ENCODE data around the gene STON2. TPM values are rescaled to one million over a fixed set of nuclear protein-coding genes. Genes with fewer than 3 reads are reported as not detected.
A peak's percentile ranks its signal among the peaks of the same experiment; 100 is the strongest.

STON2 gene
- total RNA-seq, 2 experiments from 2014 or later = not detected

DNA sequence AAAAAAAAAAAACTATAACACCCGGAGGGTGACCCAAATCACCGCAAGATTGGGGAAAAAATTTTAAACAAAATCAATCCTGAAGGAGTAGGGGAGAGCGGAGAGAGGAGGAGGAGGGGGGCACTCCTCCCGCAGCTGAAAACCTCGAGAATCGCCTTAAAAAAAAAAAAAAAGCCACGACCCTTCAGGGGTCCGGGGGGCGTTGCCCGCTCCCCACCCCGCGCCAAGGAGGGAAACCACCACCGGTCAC is 179.6 kb downstream of the STON2 start:
- intact Hi-C loops (cut with DNase I, micrococcal nuclease) = loop anchor here (2.0 to 5.0 kb wide), 3 partner anchors 48 to 314 kb away; partner anchors contain the start of gene SEL1L (in 1 of the 2)
- TF ChIP-seq, protein P1, sequence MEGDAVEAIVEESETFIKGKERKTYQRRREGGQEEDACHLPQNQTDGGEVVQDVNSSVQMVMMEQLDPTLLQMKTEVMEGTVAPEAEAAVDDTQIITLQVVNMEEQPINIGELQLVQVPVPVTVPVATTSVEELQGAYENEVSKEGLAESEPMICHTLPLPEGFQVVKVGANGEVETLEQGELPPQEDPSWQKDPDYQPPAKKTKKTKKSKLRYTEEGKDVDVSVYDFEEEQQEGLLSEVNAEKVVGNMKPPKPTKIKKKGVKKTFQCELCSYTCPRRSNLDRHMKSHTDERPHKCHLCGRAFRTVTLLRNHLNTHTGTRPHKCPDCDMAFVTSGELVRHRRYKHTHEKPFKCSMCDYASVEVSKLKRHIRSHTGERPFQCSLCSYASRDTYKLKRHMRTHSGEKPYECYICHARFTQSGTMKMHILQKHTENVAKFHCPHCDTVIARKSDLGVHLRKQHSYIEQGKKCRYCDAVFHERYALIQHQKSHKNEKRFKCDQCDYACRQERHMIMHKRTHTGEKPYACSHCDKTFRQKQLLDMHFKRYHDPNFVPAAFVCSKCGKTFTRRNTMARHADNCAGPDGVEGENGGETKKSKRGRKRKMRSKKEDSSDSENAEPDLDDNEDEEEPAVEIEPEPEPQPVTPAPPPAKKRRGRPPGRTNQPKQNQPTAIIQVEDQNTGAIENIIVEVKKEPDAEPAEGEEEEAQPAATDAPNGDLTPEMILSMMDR (IDR thresholded peaks at IDR 0.05) = no peak
- ChIA-PET CTCF (interaction anchor here (1.0 to 1.2 kb wide), 2 partner anchors 44 to 49 kb away, joined by 3 read pairs; no protein-coding TSS in a partner anchor), POLR2A (interaction anchor here (0.6 to 2.2 kb wide), 16 partner anchors 19 to 313 kb away, joined by 3 to 42 read pairs (median 8); partner anchors contain the start of genes CEP128 and SEL1L)
- peaks cover 10% of the 10 kb centered on the region for H3K36me3 ChIP-seq (ENCODE audit: insufficient read depth, low read length)
- ATAC-seq (ENCODE audit: poor library complexity) (no peak), DNase-seq (no peak)
- Mint-ChIP-seq H3K4me3 (peak overlapping the region; percentile 99), H3K27ac (peak overlapping the region; percentile 99), H3K4me1 (ENCODE audit: low read depth) (peaks cover 48% of the 10 kb centered on the region), H3K36me3 (ENCODE audit: low read depth) (peaks cover 46% of the 10 kb centered on the region), H3K9me3 (no peaks in the 10 kb centered on the region), H3K27me3 (peaks cover 9% of the 10 kb centered on the region)
- peaks cover 17% of the 10 kb centered on the region for H3K4me1 ChIP-seq (ENCODE audit: insufficient read depth, low read length)
- H3K9me3 ChIP-seq (ENCODE audit: control insufficient read depth in 1 of 2, insufficient read depth in 1 of 2, low read length in 2 of 2) = no peaks in the 10 kb centered on the region
- peak overlapping the region; percentile 76 for H3K4me3 ChIP-seq (ENCODE audit: low read length)
- peak overlapping the region; percentile 83 to 97 for H3K27ac ChIP-seq (ENCODE audit: low read depth in 1 of 2, low read length in 2 of 2)
- H3K27me3 ChIP-seq (ENCODE audit: control insufficient read depth in 1 of 2, insufficient read depth in 2 of 2, low read length in 2 of 2) = no peaks in the 10 kb centered on the region

DNA sequence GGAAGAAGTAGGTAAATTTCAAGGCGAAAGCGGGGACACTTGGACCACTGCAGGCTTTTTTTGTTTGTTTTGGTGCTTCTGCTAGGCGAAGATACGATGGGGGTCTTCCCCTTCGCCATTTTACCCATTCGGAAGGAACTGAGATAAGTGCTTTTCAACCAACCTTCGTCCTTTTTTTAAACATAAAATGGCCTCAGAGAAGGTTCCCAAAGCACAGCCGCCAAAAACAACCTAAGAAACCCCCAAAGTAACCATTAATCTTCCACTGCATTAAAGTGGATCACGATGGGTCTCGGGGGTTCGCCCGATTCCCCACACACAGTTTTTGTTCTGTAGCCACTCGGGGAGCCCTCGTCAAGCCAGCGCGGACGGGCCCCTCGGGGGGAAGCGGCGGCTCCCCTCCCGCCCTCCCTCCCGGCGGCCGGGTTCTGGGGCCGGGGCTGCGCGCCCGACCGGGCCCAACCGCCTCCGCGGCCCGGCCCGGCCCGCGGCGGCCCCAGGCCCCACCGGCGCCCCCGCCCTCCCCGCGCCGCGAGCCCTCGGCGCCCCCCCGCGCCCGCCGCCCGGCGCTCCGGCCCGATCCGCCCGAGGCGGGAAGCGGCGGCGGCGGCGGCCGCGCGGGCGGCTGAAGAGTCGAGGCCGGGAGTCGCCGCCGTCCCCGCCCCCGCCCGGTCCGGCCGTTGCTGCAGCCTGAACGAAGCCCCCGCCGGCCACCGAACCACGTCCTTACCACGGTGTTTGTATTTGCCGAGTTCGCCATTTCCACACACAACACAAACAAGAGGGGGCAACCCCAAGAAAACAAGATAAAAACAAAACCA is 180.2 kb downstream of the STON2 start:
- ATAC-seq (ENCODE audit: poor library complexity) = peak; percentile 20
- H3K4me1 ChIP-seq (ENCODE audit: insufficient read depth, low read length) = peaks cover 17% of the 10 kb centered on the region
- no peaks in the 10 kb centered on the region for H3K9me3 ChIP-seq (ENCODE audit: control insufficient read depth in 1 of 2, insufficient read depth in 1 of 2, low read length in 2 of 2)
- H3K4me3 ChIP-seq (ENCODE audit: low read length) = peak overlapping the region; percentile 92
- Mint-ChIP-seq H3K4me1 (ENCODE audit: low read depth) (peaks cover 51% of the 10 kb centered on the region), H3K36me3 (ENCODE audit: low read depth) (peaks cover 51% of the 10 kb centered on the region), H3K4me3 (peak overlapping the region; percentile 100), H3K9me3 (no peaks in the 10 kb centered on the region), H3K27me3 (peaks cover 9% of the 10 kb centered on the region), H3K27ac (peak overlapping the region; percentile 99)
- no peaks in the 10 kb centered on the region for H3K27me3 ChIP-seq (ENCODE audit: control insufficient read depth in 1 of 2, insufficient read depth in 2 of 2, low read length in 2 of 2)
- ChIA-PET POLR2A (interaction anchor here (0.6 to 2.2 kb wide), 18 partner anchors 19 to 313 kb away, joined by 3 to 42 read pairs (median 8); partner anchors contain the start of genes CEP128, SEL1L and TSHR), CTCF (no interaction called here)
- TF ChIP-seq, protein P1 (IDR thresholded peaks at IDR 0.05) = no peak
- peaks cover 15% of the 10 kb centered on the region for H3K36me3 ChIP-seq (ENCODE audit: insufficient read depth, low read length)
- H3K27ac ChIP-seq (ENCODE audit: low read depth in 1 of 2, low read length in 2 of 2) = peak overlapping the region; percentile 94 to 97
- peak; percentile 25 to 83 (median 42) for DNase-seq
- intact Hi-C loops (cut with DNase I, micrococcal nuclease) = loop anchor here (1.0 to 5.0 kb wide), 8 partner anchors 28 to 315 kb away; partner anchors contain the start of gene SEL1L (in 1 of the 2)

DNA sequence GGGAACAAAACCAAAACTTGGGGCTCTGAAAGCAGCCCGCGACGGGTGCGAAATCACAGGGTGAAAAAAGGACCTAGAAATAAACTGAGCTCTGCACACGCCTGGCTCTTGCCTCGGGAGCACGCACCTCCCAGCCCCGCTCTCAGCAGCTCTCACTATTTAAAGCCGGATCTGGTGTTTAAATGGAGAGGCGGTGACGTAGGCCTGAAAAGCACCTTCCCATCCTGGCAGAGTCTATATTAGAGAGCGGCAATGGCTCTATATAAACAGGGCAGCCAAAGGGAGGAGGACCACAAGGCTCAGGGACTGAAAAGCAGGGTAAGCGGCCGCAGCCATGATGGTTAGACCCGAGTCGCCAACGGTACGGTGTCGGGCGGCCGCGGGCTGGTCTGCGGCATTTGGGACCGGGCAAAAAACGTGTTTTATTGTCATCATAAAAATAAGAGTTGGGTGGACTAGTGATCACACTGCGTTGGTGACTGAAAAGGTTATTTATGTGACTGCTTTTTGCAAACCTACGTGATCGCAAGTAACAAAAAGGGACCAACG is 180.8 kb downstream of the STON2 start:
- Mint-ChIP-seq H3K27me3 (peaks cover 9% of the 10 kb centered on the region), H3K36me3 (ENCODE audit: low read depth) (peaks cover 55% of the 10 kb centered on the region), H3K27ac (peak overlapping the region; percentile 99), H3K4me3 (peak overlapping the region; percentile 100), H3K9me3 (no peaks in the 10 kb centered on the region), H3K4me1 (ENCODE audit: low read depth) (peaks cover 56% of the 10 kb centered on the region)
- Histone ChIP-seq H3K27ac (ENCODE audit: low read depth in 1 of 2, low read length in 2 of 2) (peak overlapping the region; percentile 94 to 96), H3K36me3 (ENCODE audit: insufficient read depth, low read length) (peaks cover 18% of the 10 kb centered on the region), H3K27me3 (ENCODE audit: control insufficient read depth in 1 of 2, insufficient read depth in 2 of 2, low read length in 2 of 2) (no peaks in the 10 kb centered on the region), H3K4me1 (ENCODE audit: insufficient read depth, low read length) (peaks cover 17% of the 10 kb centered on the region), H3K4me3 (ENCODE audit: low read length) (peak overlapping the region; percentile 92), H3K9me3 (ENCODE audit: control insufficient read depth in 1 of 2, insufficient read depth in 1 of 2, low read length in 2 of 2) (no peaks in the 10 kb centered on the region)
- DNase-seq (peak; percentile 68 to 97 (median 84)), ATAC-seq (ENCODE audit: poor library complexity) (peak; percentile 67)
- ChIA-PET POLR2A (interaction anchor here (0.6 to 1.5 kb wide), 22 partner anchors 10 to 315 kb away, joined by 3 to 36 read pairs (median 4); partner anchors contain the start of genes SEL1L and TSHR), CTCF (no interaction called here)
- TF ChIP-seq, protein P1 (IDR thresholded peaks at IDR 0.05) = no peak
- intact Hi-C loops (cut with DNase I, micrococcal nuclease) = loop anchor here (1.0 to 5.0 kb wide), 5 partner anchors 27 to 287 kb away; no protein-coding TSS in a partner anchor
